Mucosa of rectum (tissue), 2 donors: ENCODE measurements around the gene TUBGCP6.

Experiments used
- H3K27ac ChIP-seq, 2 donors: one replicate each; pipeline ENCODE4 v1.7.0; 2013; ENCODE audit warnings: inconsistent platforms in 2 of 2, low read depth in 2 of 2, low read length in 2 of 2
- H3K27me3 ChIP-seq, 2 donors: one replicate each; pipeline ENCODE4 v1.7.0; 2013; ENCODE audit warnings: low read length in 2 of 2; ENCODE audit not compliant: control insufficient read depth in 2 of 2, insufficient read depth in 2 of 2
- H3K36me3 ChIP-seq, 2 donors: one replicate each; pipeline ENCODE4 v1.7.0; 2013; ENCODE audit warnings: low read length in 2 of 2; ENCODE audit not compliant: control insufficient read depth in 2 of 2, insufficient read depth in 2 of 2
- H3K4me1 ChIP-seq, 2 donors: one replicate each; pipeline ENCODE4 v1.7.0; 2013; ENCODE audit warnings: low read length in 2 of 2, mild to moderate bottlenecking in 1 of 2; ENCODE audit not compliant: control insufficient read depth in 2 of 2, insufficient read depth in 2 of 2
- H3K4me3 ChIP-seq, 2 donors: one replicate each; pipeline ENCODE4 v1.7.0; 2013; ENCODE audit warnings: low read length in 2 of 2
- H3K9ac ChIP-seq, 2 donors: one replicate each; pipeline ENCODE4 v1.7.0; 2013; ENCODE audit warnings: low read length in 2 of 2, low read depth in 1 of 2, mild to moderate bottlenecking in 1 of 2
- H3K9me3 ChIP-seq, 2 donors: one replicate each; pipeline ENCODE4 v1.7.0; 2013; ENCODE audit warnings: low read length in 2 of 2; ENCODE audit not compliant: control insufficient read depth in 2 of 2
- donor health status: healthy.
- donor health status: Normal muscosa, but diverticular disease.

TUBGCP6 gene

GRCh38 chr22:50244420-50245213 is at the start of gene TUBGCP6:
TUBGCP6 (minus strand) TSS chr22:50245023; CDS start chr22:50244459, 564 bp downstream.
- H3K9ac ChIP-seq, result peak within 1 kb of the TSS; percentile 77 to 98
- H3K27me3 ChIP-seq, result no peaks in the 10 kb centered on the region
- no peaks in the 10 kb centered on the region for H3K9me3 ChIP-seq
- peaks cover 41 to 42% of the 10 kb centered on the region in 2 donors for H3K4me1 ChIP-seq
- H3K27ac ChIP-seq, result peak within 1 kb of the TSS; percentile 93
- H3K4me3 ChIP-seq, result peak within 1 kb of the TSS; percentile 93 to 96
- H3K36me3 ChIP-seq, result peaks cover 6 to 31% of the 10 kb centered on the region in 2 donors

- no peaks in the 10 kb centered on the region for H3K9me3 ChIP-seq
- H3K4me1 ChIP-seq, result peaks cover 34 to 57% of the 10 kb centered on the region in 2 donors
- H3K9ac ChIP-seq, result peak overlapping the region; percentile 63 to 71
- peak overlapping the region; percentile 94 to 95 for H3K27ac ChIP-seq
- H3K36me3 ChIP-seq, result peaks cover 11 to 23% of the 10 kb centered on the region in 2 donors
- peak overlapping the region; percentile 31 to 56 for H3K4me3 ChIP-seq
- no peaks in the 10 kb centered on the region for H3K27me3 ChIP-seq
Measured at GRCh38 chr22:50294319-50294656, 49.5 kb upstream of the TUBGCP6 start.

- Histone ChIP-seq H3K4me1 (peaks cover 31 to 52% of the 10 kb centered on the region in 2 donors), H3K4me3 (peak overlapping the region; percentile 31 to 56), H3K36me3 (peaks cover 17 to 29% of the 10 kb centered on the region in 2 donors), H3K27ac (peak overlapping the region; percentile 94 to 95), H3K27me3 (no peaks in the 10 kb centered on the region), H3K9me3 (no peaks in the 10 kb centered on the region), H3K9ac (peak overlapping the region; percentile 63 to 71)
Measured at GRCh38 chr22:50293441-50294318, 48.9 kb upstream of the TUBGCP6 start.

GRCh38 chr22:50292643-50293440 is 48.0 kb upstream of the TUBGCP6 start:
- H3K4me3 ChIP-seq, result peak overlapping the region; percentile 40 to 48
- peaks cover 25 to 34% of the 10 kb centered on the region in 2 donors for H3K36me3 ChIP-seq
- H3K9me3 ChIP-seq, result no peaks in the 10 kb centered on the region
- peak overlapping the region; percentile 94 to 95 for H3K27ac ChIP-seq
- peaks cover 31 to 44% of the 10 kb centered on the region in 2 donors for H3K4me1 ChIP-seq
- no peaks in the 10 kb centered on the region for H3K27me3 ChIP-seq
- peak overlapping the region in 1 of 2 donors; percentile 71 for H3K9ac ChIP-seq

GRCh38 chr22:50289942-50290630 is 45.3 kb upstream of the TUBGCP6 start:
- Histone ChIP-seq H3K36me3 (peaks cover 44 to 47% of the 10 kb centered on the region in 2 donors), H3K9ac (no peak overlapping the region), H3K27ac (no peak overlapping the region)

GRCh38 chr22:50289151-50289941 is 44.5 kb upstream of the TUBGCP6 start:
- H3K4me1 ChIP-seq, result peaks cover 16 to 22% of the 10 kb centered on the region in 2 donors
- H3K9ac ChIP-seq, result no peak overlapping the region
- no peaks in the 10 kb centered on the region for H3K9me3 ChIP-seq
- H3K27me3 ChIP-seq, result no peaks in the 10 kb centered on the region
- H3K27ac ChIP-seq, result no peak overlapping the region
- H3K4me3 ChIP-seq, result no peak overlapping the region
- H3K36me3 ChIP-seq, result peaks cover 44 to 52% of the 10 kb centered on the region in 2 donors

More at GRCh38 chr22:50289942-50290630, 45.3 kb upstream of the TUBGCP6 start:
- Histone ChIP-seq H3K9me3 (no peaks in the 10 kb centered on the region), H3K4me3 (no peak overlapping the region), H3K4me1 (peaks cover 21 to 29% of the 10 kb centered on the region in 2 donors), H3K27me3 (no peaks in the 10 kb centered on the region)

- no peaks in the 10 kb centered on the region for H3K9me3 ChIP-seq
Measured at GRCh38 chr22:50287731-50288130, 42.9 kb upstream of the TUBGCP6 start.

GRCh38 chr22:50286701-50287318 is 42.0 kb upstream of the TUBGCP6 start:
- Histone ChIP-seq H3K9me3 (no peaks in the 10 kb centered on the region), H3K27ac (no peak overlapping the region), H3K4me3 (no peak overlapping the region), H3K4me1 (no peaks in the 10 kb centered on the region), H3K36me3 (peaks cover 61 to 72% of the 10 kb centered on the region in 2 donors), H3K9ac (no peak overlapping the region), H3K27me3 (no peaks in the 10 kb centered on the region)

More at GRCh38 chr22:50287731-50288130, 42.9 kb upstream of the TUBGCP6 start:
- Histone ChIP-seq H3K27me3 (no peaks in the 10 kb centered on the region), H3K27ac (no peak overlapping the region), H3K36me3 (peaks cover 52 to 62% of the 10 kb centered on the region in 2 donors), H3K9ac (no peak overlapping the region), H3K4me1 (peaks cover 3 to 5% of the 10 kb centered on the region in 2 donors), H3K4me3 (no peak overlapping the region)
